Endothelial cell of umbilical vein (primary cell): ENCODE data around the gene TOMM40. TPM values are rescaled to one million over a fixed set of nuclear protein-coding genes. Genes with fewer than 3 reads are reported as not detected.

Experiments
- BruUV-seq: library from RNA; stranded (reverse); fragments of 400-500 nt; replicated peaks from 2 replicates; lab custom pipeline; 2021; lab: Mats Ljungman, UMichigan
- CTCF ChIA-PET: fragments of 300-600, 350-600 bp; sonication (Branson Sonifier 250); formaldehyde crosslinking; loops from one replicate; lab custom pipeline; 2021; ENCODE audit warnings: antibody characterized with exemption, inconsistent platforms; lab: Charles Lee
- POLR2A ChIA-PET: fragments of 300-600, 350-600 bp; sonication (Branson Sonifier 250); formaldehyde crosslinking; loops from one replicate; lab custom pipeline; 2021; ENCODE audit warnings: antibody characterized with exemption, inconsistent platforms; lab: Charles Lee
- DNase-seq: peaks from one replicate; pipeline ENCODE4 v3.0.0-alpha.2; 2011; ENCODE audit warnings: low read depth, low spot score
- FAIRE-seq: peaks from 2 replicates; lab custom pipeline; 2011; peaks lifted over from hg19 to GRCh38; lab: Jason Lieb, UNC
- H2AFZ ChIP-seq: 2 replicates; pipeline ENCODE4 v1.6.0; 2012; ENCODE audit warnings: low read depth, low read length, control low read depth, inconsistent platforms
- H3K27ac ChIP-seq: 2 replicates; pipeline ENCODE4 v1.5.1; 2011; ENCODE audit warnings: low read depth, mild to moderate bottlenecking, control low read depth, low read length, moderate library complexity; ENCODE audit not compliant: insufficient read depth
- H3K27me3 ChIP-seq, 2 experiments: 2 replicates each; pipeline versions ENCODE4 v1.6.0 to v1.6.1; 2011; ENCODE audit warnings: low read length in 2 of 2, mixed read lengths in 1 of 2; ENCODE audit not compliant: control insufficient read depth in 2 of 2, insufficient read depth in 2 of 2
- H3K36me3 ChIP-seq, 2 experiments: 2 replicates in 1 of 2; 3 replicates in 1 of 2; pipeline ENCODE4 v1.5.1; 2011; ENCODE audit warnings: low read length in 2 of 2, mild to moderate bottlenecking in 1 of 2, moderate library complexity in 1 of 2; ENCODE audit not compliant: control insufficient read depth in 2 of 2, insufficient read depth in 2 of 2; ENCODE audit errors: extremely low read depth in 1 of 2
- H3K4me1 ChIP-seq: 3 replicates; pipeline ENCODE4 v1.5.1; 2011; ENCODE audit warnings: mild to moderate bottlenecking, low read length; ENCODE audit not compliant: control insufficient read depth, insufficient read depth; ENCODE audit errors: extremely low read depth
- H3K4me2 ChIP-seq: 2 replicates; pipeline ENCODE4 v1.6.1; 2011; ENCODE audit warnings: low read length, control low read depth, mixed read lengths; ENCODE audit not compliant: insufficient read depth
- H3K4me3 ChIP-seq, 3 experiments: fragments of 200-600 bp in 1 of 3; sonication (generic), shearing (Covaris generic) in 1 of 3; replicated peaks in 1 of 3; 2 replicates each; pipeline ENCODE4 v1.5.1; 2011 to 2016; ENCODE audit warnings: control low read depth in 3 of 3, low read length in 3 of 3, mild to moderate bottlenecking in 2 of 3, inconsistent platforms in 1 of 3, low read depth in 1 of 3, moderate library complexity in 1 of 3; ENCODE audit not compliant: insufficient read depth in 1 of 3
- H3K79me2 ChIP-seq: 2 replicates; pipeline ENCODE4 v1.6.0; 2012; ENCODE audit warnings: low read length, inconsistent platforms; ENCODE audit not compliant: control insufficient read depth, insufficient read depth
- H3K9ac ChIP-seq: replicated peaks from 2 replicates; pipeline ENCODE3; 2011; ENCODE audit warnings: low read length, control low read depth; ENCODE audit not compliant: insufficient read depth; ENCODE audit errors: extremely low read depth
- H3K9me1 ChIP-seq: replicated peaks from 3 replicates; pipeline ENCODE4 v1.6.0; 2011; ENCODE audit warnings: mild to moderate bottlenecking, low read length; ENCODE audit not compliant: control insufficient read depth, insufficient read depth; ENCODE audit errors: extremely low read depth
- H3K9me3 ChIP-seq: replicated peaks from 2 replicates; pipeline ENCODE4 v1.5.1; 2012; ENCODE audit warnings: low read length, inconsistent platforms; ENCODE audit not compliant: control insufficient read depth, insufficient read depth
- H4K20me1 ChIP-seq: replicated peaks from 2 replicates; pipeline ENCODE3; 2011; ENCODE audit warnings: mild to moderate bottlenecking, low read length; ENCODE audit not compliant: control insufficient read depth, insufficient read depth; ENCODE audit errors: extremely low read depth
- CTCF ChIP-seq, 2 donors: IDR thresholded peaks; 1 replicate in 1 of 2; 2 replicates in 1 of 2; pipeline ENCODE4 v1.5.1; 2011; ENCODE audit warnings: low read length in 2 of 2, mild to moderate bottlenecking in 2 of 2, moderate library complexity in 2 of 2, control low read depth in 1 of 2, inconsistent platforms in 1 of 2, low read depth in 1 of 2; ENCODE audit not compliant: insufficient read depth in 1 of 2; ENCODE audit errors: extremely low read depth in 1 of 2
- EZH2 ChIP-seq: IDR thresholded peaks from 2 replicates; pipeline ENCODE4 v1.6.1; 2012; ENCODE audit warnings: borderline replicate concordance, low read depth, mild to moderate bottlenecking, moderate library complexity, low read length, inconsistent platforms; ENCODE audit not compliant: severe bottlenecking
- FOS ChIP-seq: IDR thresholded peaks from 2 replicates; pipeline ENCODE4 v1.6.1; 2011; ENCODE audit warnings: mild to moderate bottlenecking, low read length, moderate library complexity, borderline replicate concordance; ENCODE audit not compliant: insufficient read depth
- GATA2 ChIP-seq: IDR thresholded peaks from 2 replicates; pipeline ENCODE4 v1.7.0; 2011; ENCODE audit warnings: low read depth, mild to moderate bottlenecking, moderate library complexity, mixed read lengths, low read length; ENCODE audit not compliant: insufficient read length, insufficient read depth
- JUN ChIP-seq: IDR thresholded peaks from 2 replicates; pipeline ENCODE4 v1.6.1; 2011; ENCODE audit warnings: borderline replicate concordance, low read depth; ENCODE audit not compliant: insufficient read length, insufficient read depth
- MYC ChIP-seq: IDR thresholded peaks from one replicate; pipeline ENCODE4 v1.6.1; 2011; ENCODE audit warnings: mild to moderate bottlenecking, low read depth, low read length
- dilution Hi-C: fragments of 300-500 bp; cut with MboI; formaldehyde crosslinking; loops from one replicate; pipeline ENCODE4 v1.15.0; 2019; ENCODE audit warnings: low sequenced_read_pairs; ENCODE audit not compliant: extremely low pct_ligation_motif_present
- intact Hi-C: fragments of 100-400 bp; cut with micrococcal nuclease; formaldehyde crosslinking; loops from one replicate; pipeline ENCODE4 v1.10.0; 2022
- polyA plus RNA-seq, 4 experiments: library from polyadenylated mRNA; depleted of rRNA in 3 of 4; stranded (reverse) in 3 of 4; unstranded in 1 of 4; fragments of >200 nt; gene quantifications; 2 replicates each; pipeline versions ENCODE4 v1.2.1 to v1.2.3, GENCODE V29; 2011 to 2012; ENCODE audit warnings: missing spikeins in 1 of 4
- total RNA-seq: library from RNA; stranded (reverse); gene quantifications from 2 replicates; pipeline ENCODE4 v1.2.3, GENCODE V29; 2021

TOMM40 gene
- total and polyA plus RNA-seq, 2 donors (not counting 3 experiments of a cell fraction or from before 2014, with no cell fraction given): 71.8 to 90.7 TPM

- peaks cover 11% of the 10 kb centered on the region for H3K4me1 ChIP-seq
- intact Hi-C loops: loop anchor here (1.0 to 10.0 kb wide), 4 partner anchors 48 to 229 kb away; partner anchors contain the start of gene BCAM
- no peaks in the 10 kb centered on the region for H3K9me3 ChIP-seq
- peaks cover 12% of the 10 kb centered on the region for H3K79me2 ChIP-seq
- H4K20me1 ChIP-seq: no peaks in the 10 kb centered on the region
- H3K9me1 ChIP-seq: no peaks in the 10 kb centered on the region
- no peaks in the 10 kb centered on the region for H3K27me3 ChIP-seq
- no peaks in the 10 kb centered on the region for H3K36me3 ChIP-seq
- H3K4me2 ChIP-seq: no peak overlapping the region
- no peak overlapping the region for H3K27ac ChIP-seq
- peak; percentile 34 for TF ChIP-seq GATA2
- TF ChIP-seq FOS: no peak
- peak; percentile 69 to 81 for TF ChIP-seq CTCF (IDR thresholded peaks at IDR 0.05; ENCODE audit: extremely low read depth in 1 of 2, insufficient read depth in 1 of 2, low read depth in 1 of 2, low read length in 2 of 2)
- no peak for TF ChIP-seq EZH2
- no peak for TF ChIP-seq MYC
- no peak for TF ChIP-seq JUN
- FAIRE-seq (peak; percentile 80), DNase-seq (peak; percentile 67)
- ChIA-PET POLR2A (no interaction called here), CTCF (interaction anchor here (0.6 to 3.0 kb wide), 13 partner anchors 19 to 381 kb away, joined by 3 to 62 read pairs (median 5); partner anchors contain the start of gene APOE)
- no peak overlapping the region for H3K9ac ChIP-seq
- no peak overlapping the region for H3K4me3 ChIP-seq
- no TSS peak for BruUV-seq
- peak overlapping the region; percentile 12 for H2AFZ ChIP-seq
- dilution Hi-C loops: no loop called here
Measured at GRCh38 chr19:44951179-44952159, 60.4 kb downstream of the TOMM40 start.

Other genes with a start within 250 kb of the TOMM40 start
- gene PVR, start 247.3 kb upstream of the TOMM40 start, total RNA-seq: 133 and 199 TPM in 2 replicates
- gene PVR, start 247.3 kb upstream of the TOMM40 start, polyA plus RNA-seq: 226 and 276 TPM in 2 replicates
- 9.9 and 13.0 TPM in 2 replicates for gene CEACAM19, start 219.8 kb upstream of the TOMM40 start, total RNA-seq
- gene CEACAM19, start 219.8 kb upstream of the TOMM40 start, polyA plus RNA-seq: 14.5 and 23.2 TPM in 2 replicates
- gene CEACAM16, start 192.1 kb upstream of the TOMM40 start, total RNA-seq: not detected in 2 replicates
- gene CEACAM16, start 192.1 kb upstream of the TOMM40 start, polyA plus RNA-seq: not detected in 2 replicates
- 24.0 and 26.9 TPM in 2 replicates for gene BCL3, start 142.5 kb upstream of the TOMM40 start, total RNA-seq
- 11.0 and 15.3 TPM in 2 replicates for gene BCL3, start 142.5 kb upstream of the TOMM40 start, polyA plus RNA-seq
- gene CBLC, start 113.4 kb upstream of the TOMM40 start, total RNA-seq: not detected in 2 replicates
- gene CBLC, start 113.4 kb upstream of the TOMM40 start, polyA plus RNA-seq: 0.04 and 0.08 TPM in 2 replicates
- 28.5 and 29.0 TPM in 2 replicates for gene BCAM, start 82.2 kb upstream of the TOMM40 start, total RNA-seq
- 23.9 and 32.5 TPM in 2 replicates for gene BCAM, start 82.2 kb upstream of the TOMM40 start, polyA plus RNA-seq
- 205 and 211 TPM in 2 replicates for gene NECTIN2, start 45.0 kb upstream of the TOMM40 start, total RNA-seq
- gene NECTIN2, start 45.0 kb upstream of the TOMM40 start, polyA plus RNA-seq: 238 and 262 TPM in 2 replicates
- 1.5 and 3.3 TPM in 2 replicates for gene APOE, start 14.5 kb downstream of the TOMM40 start, total RNA-seq
- gene APOE, start 14.5 kb downstream of the TOMM40 start, polyA plus RNA-seq: 6.2 and 6.9 TPM in 2 replicates
- 5.0 and 11.4 TPM in 2 replicates for gene APOC1, start 23.4 kb downstream of the TOMM40 start, total RNA-seq
- 15.0 and 18.5 TPM in 2 replicates for gene APOC1, start 23.4 kb downstream of the TOMM40 start, polyA plus RNA-seq
- gene APOC4, start 51.0 kb downstream of the TOMM40 start, total RNA-seq: not detected in 2 replicates
- not detected in 2 replicates for gene APOC4, start 51.0 kb downstream of the TOMM40 start, polyA plus RNA-seq
- not detected in 2 replicates for gene APOC2, start 54.8 kb downstream of the TOMM40 start, total RNA-seq
- gene APOC2, start 54.8 kb downstream of the TOMM40 start, polyA plus RNA-seq: not detected in 2 replicates
- gene CLPTM1, start 64.1 kb downstream of the TOMM40 start, total RNA-seq: 108 and 115 TPM in 2 replicates
- gene CLPTM1, start 64.1 kb downstream of the TOMM40 start, polyA plus RNA-seq: 176 and 200 TPM in 2 replicates
- gene RELB, start 110.2 kb downstream of the TOMM40 start, total RNA-seq: 10.5 and 13.2 TPM in 2 replicates
- 14.4 and 19.8 TPM in 2 replicates for gene RELB, start 110.2 kb downstream of the TOMM40 start, polyA plus RNA-seq
- 70.7 and 77.0 TPM in 2 replicates for gene CLASRP, start 147.8 kb downstream of the TOMM40 start, total RNA-seq
- gene CLASRP, start 147.8 kb downstream of the TOMM40 start, polyA plus RNA-seq: 30.5 and 40.7 TPM in 2 replicates
- 1.8 and 2.1 TPM in 2 replicates for gene ZNF296, start 185.2 kb downstream of the TOMM40 start, total RNA-seq
- 0.35 and 0.46 TPM in 2 replicates for gene ZNF296, start 185.2 kb downstream of the TOMM40 start, polyA plus RNA-seq
- 30.3 and 34.2 TPM in 2 replicates for gene GEMIN7, start 188.0 kb downstream of the TOMM40 start, total RNA-seq
- 53.7 and 55.6 TPM in 2 replicates for gene GEMIN7, start 188.0 kb downstream of the TOMM40 start, polyA plus RNA-seq
- gene PPP1R37, start 201.9 kb downstream of the TOMM40 start, total RNA-seq: 27.1 and 28.5 TPM in 2 replicates
- 16.2 and 18.6 TPM in 2 replicates for gene PPP1R37, start 201.9 kb downstream of the TOMM40 start, polyA plus RNA-seq